Stimulated activated CD4-positive, alpha-beta T cell treated with anti-CD3 and anti-CD28 coated beads, Interleukin-4, amount 100 ng/mL, for 1 hour (primary cell): ENCODE data around the gene GIT2.
A peak's percentile ranks its signal among the peaks of the same experiment; 100 is the strongest.

Source experiments
- DNase-seq: peaks from one replicate; pipeline ENCODE4 v3.0.0-alpha.2; 2020

GIT2 gene

GRCh38 chr12:109885616-109886015 is 110.6 kb downstream of the GIT2 start:
- DNase-seq, result no peak

DNA sequence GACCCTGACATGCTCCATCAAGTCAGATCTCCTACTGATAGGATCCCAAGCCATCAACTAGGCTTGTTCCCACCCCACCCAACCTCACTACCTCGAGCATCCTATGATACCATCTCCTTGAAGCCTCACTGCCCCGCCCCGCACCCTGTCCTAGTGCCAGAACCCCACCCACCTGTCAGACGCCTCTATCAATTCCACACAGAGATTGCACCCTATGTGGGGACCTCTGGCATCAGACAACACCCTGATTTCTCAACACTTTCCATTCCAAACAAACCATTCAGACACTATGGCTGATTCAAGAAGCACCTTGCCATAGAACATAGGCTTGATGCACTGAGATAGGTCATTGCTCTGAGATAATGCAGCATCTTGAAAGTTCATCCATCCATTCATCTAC is 112.7 kb downstream of the GIT2 start:
- no peak for DNase-seq

DNA sequence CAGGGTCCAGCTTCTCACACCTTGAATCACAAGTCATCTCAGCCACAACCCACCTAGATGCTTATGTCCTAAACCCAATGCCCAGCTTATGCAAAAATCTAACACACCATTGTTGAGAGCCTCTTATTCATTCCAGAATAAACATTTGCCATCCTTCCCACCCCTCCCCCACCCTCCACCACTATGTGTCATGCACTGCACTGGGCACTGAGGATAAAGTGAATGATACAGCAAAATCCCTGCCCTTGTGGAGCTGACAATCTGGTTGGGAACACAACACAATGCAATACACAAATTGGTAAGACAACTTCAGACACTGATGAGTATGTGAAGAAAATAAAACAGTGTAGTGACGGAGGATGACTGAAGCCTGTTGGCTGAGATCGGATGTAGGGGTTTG is 114.4 kb downstream of the GIT2 start:
- DNase-seq, result no peak

GRCh38 chr12:109880938-109881337 is 115.2 kb downstream of the GIT2 start:
- no peak for DNase-seq

DNA sequence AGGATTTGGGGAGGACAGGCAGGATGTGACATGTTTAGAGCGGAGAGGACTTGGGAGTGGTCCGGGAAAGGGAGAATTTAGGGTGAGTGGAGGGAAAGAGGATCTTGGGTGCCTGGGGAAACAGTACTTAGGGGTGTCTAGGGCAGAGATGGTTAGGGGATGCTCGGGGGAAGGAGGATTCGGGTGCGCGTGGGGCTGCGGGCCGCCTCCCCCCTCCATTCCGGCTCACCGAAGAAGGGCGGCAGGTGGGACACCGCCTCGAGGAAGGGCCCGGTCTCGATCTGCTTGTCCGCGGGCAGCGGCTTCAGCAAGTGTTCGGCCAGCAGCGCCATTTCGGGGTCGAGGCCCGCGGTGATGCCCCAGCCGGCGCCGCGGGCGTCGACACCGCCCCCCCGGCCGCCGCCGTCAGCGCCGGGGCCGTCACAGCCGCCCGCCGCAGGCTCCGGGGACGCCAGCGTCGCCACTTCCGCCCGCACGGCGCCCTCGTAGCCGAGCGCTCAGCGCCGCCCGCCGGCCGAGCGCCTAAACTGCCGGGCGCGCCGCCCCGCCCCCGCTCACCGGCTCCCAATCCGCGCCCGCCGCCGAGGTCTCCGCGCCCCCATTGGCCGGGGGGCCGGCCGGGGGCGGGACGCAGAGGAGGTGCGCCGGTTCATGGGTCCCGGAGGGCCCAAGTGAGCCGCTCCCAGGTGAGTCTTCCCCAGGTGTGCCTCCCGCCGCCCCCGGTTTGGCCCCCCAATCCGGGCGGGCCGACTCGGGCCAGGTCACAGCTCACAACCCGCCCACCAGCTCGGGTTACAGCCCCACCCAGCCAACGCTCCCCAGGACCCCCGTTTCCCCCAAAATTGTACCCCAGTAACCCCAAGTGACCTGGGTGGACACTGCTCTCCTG is 115.9 kb downstream of the GIT2 start, which contains the start of gene GLTP:
Gene GLTP (minus strand): TSS at position 499 of the 889 bp plus-strand sequence. CDS start 167 bp downstream, at position 332.
- peak; percentile 91 for DNase-seq
